SH-SY5Y (cell line): Measurements from ENCODE around the gene EIF4EBP2.

Experiments
- GATA2 ChIP-seq: IDR thresholded peaks from 2 replicates; pipeline ENCODE4 v1.6.1; 2011; ENCODE audit warnings: mild to moderate bottlenecking, low read depth, low read length
- GATA3 ChIP-seq: IDR thresholded peaks from 2 replicates; pipeline ENCODE4 v1.6.1; 2011; ENCODE audit warnings: low read depth, mild to moderate bottlenecking, low read length, moderate library complexity

Gene EIF4EBP2

GRCh38 chr10:70404036-70404786, at the start of gene EIF4EBP2:
Gene EIF4EBP2 (plus strand): TSS chr10:70404145. CDS start chr10:70404402, 257 bp downstream.
- TF ChIP-seq GATA2 (no peak), GATA3 (no peak)

- TF ChIP-seq GATA3 (no peak), GATA2 (no peak)
Observed at GRCh38 chr10:70354556-70354955, 49.4 kb upstream of the EIF4EBP2 start.

GRCh38 chr10:70355051-70356021, 48.6 kb upstream of the EIF4EBP2 start:
- TF ChIP-seq GATA2 = no peak
- no peak for TF ChIP-seq GATA3

- TF ChIP-seq GATA3 (no peak), GATA2 (no peak)
Observed at GRCh38 chr10:70357565-70357964, 46.4 kb upstream of the EIF4EBP2 start.

- TF ChIP-seq GATA2 (no peak), GATA3 (no peak)
Observed at GRCh38 chr10:70358446-70358845, 45.5 kb upstream of the EIF4EBP2 start.

- TF ChIP-seq GATA2 (no peak), GATA3 (no peak)
Observed at GRCh38 chr10:70359017-70359550, 44.9 kb upstream of the EIF4EBP2 start.

- TF ChIP-seq GATA3 (no peak), GATA2 (no peak)
Observed at GRCh38 chr10:70360215-70360614, 43.7 kb upstream of the EIF4EBP2 start.

- TF ChIP-seq GATA2 (no peak), GATA3 (no peak)
Observed at GRCh38 chr10:70362328-70362727, 41.6 kb upstream of the EIF4EBP2 start.

- TF ChIP-seq GATA2 = no peak
- TF ChIP-seq GATA3 = no peak
Observed at GRCh38 chr10:70363292-70363691, 40.7 kb upstream of the EIF4EBP2 start.

- TF ChIP-seq GATA3 = no peak
- no peak for TF ChIP-seq GATA2
Observed at GRCh38 chr10:70363971-70364771, 39.8 kb upstream of the EIF4EBP2 start.

- no peak for TF ChIP-seq GATA3
- no peak for TF ChIP-seq GATA2
Observed at GRCh38 chr10:70364772-70365091, 39.2 kb upstream of the EIF4EBP2 start.

GRCh38 chr10:70367195-70367796, 36.6 kb upstream of the EIF4EBP2 start:
- TF ChIP-seq GATA3 (no peak), GATA2 (no peak)

GRCh38 chr10:70368774-70369482, 35.0 kb upstream of the EIF4EBP2 start:
- no peak for TF ChIP-seq GATA2
- no peak for TF ChIP-seq GATA3
